C4-2B (cell line): ENCODE data around the gene RTTN.

ENCODE experiments used
- ZFX ChIP-seq: fragments of 450-650 bp; IDR thresholded peaks from 2 replicates; pipeline ENCODE4 v1.6.1; 2017
- TF ChIP-seq, protein P1 (sequence below): fragments of 450-650 bp; conservative IDR thresholded peaks from 2 replicates; pipeline ENCODE4 v1.5.1; 2017; ENCODE audit warnings: mild to moderate bottlenecking

GRCh38 chr18:70158992-70159717, 46.3 kb downstream of the RTTN start:
- TF ChIP-seq, protein P1, sequence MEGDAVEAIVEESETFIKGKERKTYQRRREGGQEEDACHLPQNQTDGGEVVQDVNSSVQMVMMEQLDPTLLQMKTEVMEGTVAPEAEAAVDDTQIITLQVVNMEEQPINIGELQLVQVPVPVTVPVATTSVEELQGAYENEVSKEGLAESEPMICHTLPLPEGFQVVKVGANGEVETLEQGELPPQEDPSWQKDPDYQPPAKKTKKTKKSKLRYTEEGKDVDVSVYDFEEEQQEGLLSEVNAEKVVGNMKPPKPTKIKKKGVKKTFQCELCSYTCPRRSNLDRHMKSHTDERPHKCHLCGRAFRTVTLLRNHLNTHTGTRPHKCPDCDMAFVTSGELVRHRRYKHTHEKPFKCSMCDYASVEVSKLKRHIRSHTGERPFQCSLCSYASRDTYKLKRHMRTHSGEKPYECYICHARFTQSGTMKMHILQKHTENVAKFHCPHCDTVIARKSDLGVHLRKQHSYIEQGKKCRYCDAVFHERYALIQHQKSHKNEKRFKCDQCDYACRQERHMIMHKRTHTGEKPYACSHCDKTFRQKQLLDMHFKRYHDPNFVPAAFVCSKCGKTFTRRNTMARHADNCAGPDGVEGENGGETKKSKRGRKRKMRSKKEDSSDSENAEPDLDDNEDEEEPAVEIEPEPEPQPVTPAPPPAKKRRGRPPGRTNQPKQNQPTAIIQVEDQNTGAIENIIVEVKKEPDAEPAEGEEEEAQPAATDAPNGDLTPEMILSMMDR = no peak
- TF ChIP-seq ZFX = no peak
